ENCODE results near the gene OSBP2.
"Not testable (repeated sequence)": the region's sequence is repeated elsewhere in the genome, so short reads cannot be mapped to it uniquely, and the experiment has no call there.

OSBP2 gene

GRCh38 chr22:30721741-30722140, 27.1 kb downstream of the OSBP2 start:
- no peak for DNase-seq

DNA sequence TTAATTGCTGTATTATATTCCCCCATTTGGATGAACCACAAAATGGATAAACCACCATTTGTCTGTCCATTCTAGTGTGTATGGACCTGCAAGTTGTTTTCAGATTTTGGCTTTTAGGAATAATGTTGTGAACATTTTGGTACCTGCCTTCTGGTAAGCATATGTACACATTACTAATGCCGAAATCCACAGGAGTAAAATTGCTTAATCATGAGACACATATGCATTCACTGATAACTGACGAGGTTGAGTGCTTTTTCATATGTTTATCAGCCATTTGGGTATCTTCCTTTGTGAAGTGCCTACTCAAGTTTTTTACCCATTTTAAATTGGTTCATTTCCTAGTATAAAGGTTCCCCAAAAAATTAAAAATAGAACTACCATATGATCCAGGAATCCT, 34.2 kb downstream of the OSBP2 start:
- DNase-seq, result no peak

DNA sequence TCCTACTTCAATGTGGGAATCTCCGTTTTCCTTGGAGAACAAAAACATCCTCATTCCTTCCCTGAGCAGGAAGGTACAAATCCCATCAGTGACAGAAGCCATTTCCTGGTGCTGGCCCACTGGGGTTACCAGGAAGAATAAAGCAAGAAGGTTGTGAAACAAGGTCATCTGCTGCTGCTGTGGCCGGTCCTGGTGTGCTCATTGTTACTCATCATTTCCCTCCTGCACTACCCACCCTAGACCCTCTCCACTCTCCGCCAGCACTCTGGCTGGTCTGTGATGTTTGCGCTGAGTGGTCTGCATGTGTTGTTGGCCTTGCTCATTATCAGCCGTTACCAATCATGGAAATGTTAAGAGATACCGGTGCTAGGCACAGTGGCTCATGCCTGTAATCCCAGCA, 37.0 kb downstream of the OSBP2 start:
- DNase-seq, result no peak

GRCh38 chr22:30732426-30732825, 37.8 kb downstream of the OSBP2 start:
- DNase-seq, result no peak

- DNase-seq, result peak; percentile 73
Measured at GRCh38 chr22:30733181-30733631, 38.5 kb downstream of the OSBP2 start.

- not testable (repeated sequence) for DNase-seq
Measured at GRCh38 chr22:30740007-30740406, 45.3 kb downstream of the OSBP2 start.

DNA sequence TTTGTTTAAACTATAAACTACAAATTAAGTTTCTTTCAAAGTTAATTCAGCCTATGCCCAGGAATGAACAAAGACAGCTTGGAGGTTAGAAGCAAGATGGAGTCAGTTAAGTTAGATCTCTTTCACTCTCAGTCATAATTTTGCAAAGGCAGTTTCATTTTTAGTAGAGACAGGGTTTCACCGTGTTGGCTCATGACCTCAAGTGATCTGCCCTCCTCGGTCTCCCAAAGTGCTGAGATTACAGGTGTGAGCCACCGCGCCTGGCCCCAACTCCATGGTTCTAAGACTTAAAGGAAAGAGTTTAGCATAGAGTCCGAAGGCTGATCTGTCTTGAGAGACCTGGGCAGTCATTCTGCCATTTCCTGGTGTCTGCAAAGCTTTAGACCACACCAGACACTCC, 45.8 kb downstream of the OSBP2 start:
- not testable (repeated sequence) for DNase-seq

DNA sequence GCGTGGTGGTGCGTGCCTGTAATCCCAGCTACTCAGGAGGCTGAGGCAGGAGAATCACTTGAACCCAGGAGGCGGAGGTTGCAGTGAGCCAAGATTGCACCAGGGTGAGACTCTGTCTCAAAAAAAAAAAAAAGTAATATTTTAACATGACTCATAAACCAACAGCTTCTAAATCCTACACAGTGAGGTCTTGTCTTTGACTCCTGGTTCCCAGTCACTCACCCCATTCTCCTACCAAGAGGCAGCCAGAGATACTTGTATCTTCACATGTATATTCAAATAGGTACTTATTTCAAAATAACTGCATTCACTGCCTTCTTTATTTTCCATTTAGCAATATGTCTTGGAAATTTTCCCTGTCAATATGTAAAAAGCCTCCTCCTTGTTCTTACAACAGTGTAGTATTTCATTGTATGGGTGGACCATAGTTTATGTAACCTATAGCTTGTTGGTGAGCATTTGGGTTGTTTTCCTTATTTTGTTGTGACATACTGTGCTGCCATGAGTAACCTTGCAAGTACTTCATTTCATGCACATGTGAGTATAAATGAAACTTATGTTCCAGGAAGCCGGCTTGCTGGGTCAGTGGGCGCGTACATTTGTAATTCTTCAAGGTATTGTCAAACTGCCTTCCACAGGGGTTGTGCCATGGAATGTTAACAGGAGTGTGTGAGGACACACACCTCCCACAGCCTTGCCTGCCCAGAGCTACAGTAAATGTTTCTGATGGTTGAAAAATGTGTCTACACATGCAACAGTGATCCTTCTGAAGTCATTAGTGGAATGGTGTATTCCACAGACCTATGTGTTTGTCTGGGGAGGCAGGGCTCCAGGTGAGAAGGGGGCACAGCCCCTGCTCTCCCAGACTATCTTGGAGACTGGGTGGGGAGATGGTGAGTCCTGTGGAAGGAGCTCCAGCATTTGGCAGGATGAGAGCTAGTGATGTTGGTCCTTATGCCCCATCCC, 47.9 kb downstream of the OSBP2 start:
- no peak for DNase-seq

DNA sequence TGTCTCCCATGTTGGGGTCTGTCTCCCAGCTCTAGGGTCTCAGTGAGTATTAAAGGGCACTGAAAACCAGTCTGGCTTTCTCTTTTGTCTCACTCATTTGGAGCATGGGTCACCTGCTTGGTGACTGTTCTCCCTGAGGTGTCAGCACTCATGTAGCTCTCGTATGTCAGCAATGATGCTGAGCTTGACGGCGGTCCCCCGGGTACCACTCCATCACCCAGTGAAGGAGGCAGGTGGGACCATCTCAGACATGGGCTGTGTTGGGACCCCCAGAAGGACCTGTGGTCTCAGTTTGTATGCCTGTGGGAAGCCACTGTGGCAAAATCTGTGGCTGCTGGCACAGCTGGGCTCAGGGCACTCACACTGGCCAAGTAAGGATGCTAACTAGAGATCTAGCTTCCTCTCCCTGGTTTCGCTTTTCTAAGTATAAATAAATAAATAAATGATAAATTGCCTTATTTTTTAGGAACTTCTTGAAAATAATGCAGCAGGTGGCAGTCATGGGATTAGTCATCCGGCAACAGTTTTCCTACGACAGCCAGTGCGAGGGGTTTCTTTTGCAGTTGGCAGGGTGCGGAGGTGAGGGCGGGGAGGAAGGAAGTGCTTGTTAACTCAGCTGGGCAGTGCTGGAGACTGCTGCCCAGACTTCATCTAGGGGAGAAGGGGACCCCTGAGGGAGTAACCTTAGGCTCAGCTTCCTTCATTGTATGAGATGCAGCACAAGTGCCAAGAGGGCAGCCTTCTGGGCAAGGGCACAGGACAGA, 48.8 kb downstream of the OSBP2 start:
- no peak for DNase-seq

GRCh38 chr22:30744224-30744623, 49.5 kb downstream of the OSBP2 start:
- no peak for DNase-seq

GRCh38 chr22:30747493-30747892, 52.8 kb downstream of the OSBP2 start:
- DNase-seq, result no peak

GRCh38 chr22:30749272-30749671, 54.6 kb downstream of the OSBP2 start:
- DNase-seq, result no peak

DNA sequence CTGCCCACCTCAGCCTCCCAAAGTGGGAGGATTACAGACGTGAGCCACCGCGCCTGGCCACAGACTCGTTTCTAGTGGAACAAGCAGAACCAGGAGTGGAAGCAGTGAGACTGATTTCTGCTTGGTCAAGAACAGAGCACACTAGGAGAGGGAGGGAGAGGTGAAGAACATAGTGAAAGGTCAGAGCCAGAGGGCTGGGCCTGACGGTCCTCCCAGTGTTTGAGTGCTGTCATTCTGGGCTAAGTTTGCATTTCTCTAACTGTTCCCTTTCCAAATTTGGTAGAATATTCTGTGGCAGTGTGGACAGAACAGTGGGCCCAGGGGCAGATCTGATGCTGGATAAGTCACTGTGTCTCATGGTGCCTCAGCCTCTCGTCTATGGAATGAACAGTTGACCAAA, 55.2 kb downstream of the OSBP2 start:
- no peak for DNase-seq

GRCh38 chr22:30751529-30751928, 56.9 kb downstream of the OSBP2 start:
- no peak for DNase-seq

GRCh38 chr22:30752771-30753170, 58.1 kb downstream of the OSBP2 start:
- DNase-seq, result no peak

DNA sequence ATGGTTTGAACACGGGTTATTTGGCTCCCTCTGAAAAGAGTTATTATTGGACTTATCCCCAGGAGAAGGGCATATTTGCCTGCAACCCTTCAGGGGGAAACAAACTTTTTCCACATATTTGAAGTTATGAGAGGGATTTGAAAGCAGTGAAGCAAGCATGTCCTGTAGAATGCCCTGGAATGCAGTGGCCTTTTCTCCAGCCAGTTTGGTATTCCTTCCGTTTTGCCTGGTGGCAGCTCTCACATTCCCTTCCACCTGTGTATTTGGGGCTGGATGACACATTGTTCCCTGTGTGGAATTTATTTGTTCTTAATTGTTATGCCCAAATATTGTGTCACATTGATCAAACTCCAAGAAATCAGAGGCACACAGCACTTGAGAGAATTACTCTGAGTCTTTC, 59.0 kb downstream of the OSBP2 start:
- DNase-seq, result no peak

GRCh38 chr22:30754521-30754920, 59.8 kb downstream of the OSBP2 start:
- no peak for DNase-seq

DNA sequence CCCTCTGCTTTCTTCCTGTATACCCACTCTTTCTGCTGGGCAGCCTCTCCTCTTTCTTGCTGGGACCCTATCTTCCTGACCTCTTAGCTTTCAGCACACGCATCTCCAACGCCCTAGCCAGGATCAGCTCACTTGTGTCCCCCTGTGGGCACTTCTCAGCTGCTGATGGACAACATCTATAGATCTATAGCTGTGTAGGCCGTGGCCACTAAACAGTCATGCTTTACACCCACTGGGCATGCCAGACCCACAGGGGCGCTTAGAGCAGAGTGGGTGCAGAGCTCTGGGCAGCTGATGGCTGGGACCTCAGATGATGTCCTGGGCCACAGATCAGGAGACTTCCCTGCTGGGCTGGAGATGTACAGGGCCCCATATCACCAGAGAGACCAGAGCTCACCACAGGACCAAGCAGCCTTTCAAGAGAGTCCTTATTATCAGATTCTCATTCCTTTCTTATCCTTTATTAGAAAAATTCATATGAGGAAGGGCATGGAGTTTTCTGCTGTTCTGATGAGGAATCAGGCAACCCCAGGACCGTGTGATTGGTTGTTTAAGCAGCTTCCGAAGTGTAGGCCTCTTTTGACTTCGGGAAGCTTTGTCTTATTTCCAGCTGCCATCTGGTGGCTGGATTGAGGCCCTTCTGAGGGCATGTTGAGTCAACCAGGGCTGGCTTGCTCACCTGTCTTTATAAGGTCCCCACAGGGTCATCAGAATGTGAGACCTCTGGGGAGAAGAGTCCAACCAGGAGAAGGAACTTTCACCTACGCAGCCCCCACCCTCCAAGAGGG, 60.5 kb downstream of the OSBP2 start:
- peak; percentile 81 for DNase-seq

DNA sequence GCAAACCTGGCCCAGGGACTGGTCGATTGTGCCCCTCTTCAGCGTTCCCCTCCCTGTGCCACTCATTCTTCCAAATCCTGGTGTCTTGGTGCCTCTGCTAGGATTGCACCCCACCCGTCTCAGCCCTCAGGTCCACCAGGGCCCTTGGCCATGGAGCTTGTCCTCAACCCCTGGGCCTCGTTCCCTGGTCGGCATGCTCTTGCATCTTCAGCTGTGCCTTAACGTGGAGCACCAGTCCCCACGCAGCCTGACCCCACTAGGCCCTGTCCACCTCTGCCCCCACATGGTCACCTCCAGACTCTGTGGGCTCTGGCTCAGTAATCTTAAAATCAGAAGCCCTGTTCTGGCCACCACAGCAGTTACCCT, 61.1 kb downstream of the OSBP2 start:
- no peak for DNase-seq

GRCh38 chr22:30763815-30764673, 69.4 kb downstream of the OSBP2 start:
- peak; percentile 81 for DNase-seq

DNA sequence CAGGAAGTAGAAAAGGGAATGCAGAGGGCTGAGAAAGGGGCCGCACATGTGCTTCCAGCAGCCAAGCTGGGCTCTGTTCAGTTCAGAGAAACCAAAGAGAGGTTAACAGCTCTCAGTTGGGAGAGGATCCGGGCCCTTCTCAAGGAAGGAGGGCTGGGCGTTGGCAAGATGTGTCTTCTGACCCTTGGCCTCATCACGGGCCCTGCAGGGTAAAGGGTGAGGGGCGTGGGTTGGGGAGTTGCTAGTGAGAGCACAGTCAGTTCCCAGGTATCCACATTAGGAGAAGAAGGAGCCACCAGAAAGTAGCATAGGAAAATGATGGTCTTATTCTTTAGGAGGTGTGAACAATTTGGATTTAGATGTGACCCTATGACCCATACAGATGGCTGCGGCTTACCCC, 73.0 kb downstream of the OSBP2 start:
- DNase-seq, result no peak

DNA sequence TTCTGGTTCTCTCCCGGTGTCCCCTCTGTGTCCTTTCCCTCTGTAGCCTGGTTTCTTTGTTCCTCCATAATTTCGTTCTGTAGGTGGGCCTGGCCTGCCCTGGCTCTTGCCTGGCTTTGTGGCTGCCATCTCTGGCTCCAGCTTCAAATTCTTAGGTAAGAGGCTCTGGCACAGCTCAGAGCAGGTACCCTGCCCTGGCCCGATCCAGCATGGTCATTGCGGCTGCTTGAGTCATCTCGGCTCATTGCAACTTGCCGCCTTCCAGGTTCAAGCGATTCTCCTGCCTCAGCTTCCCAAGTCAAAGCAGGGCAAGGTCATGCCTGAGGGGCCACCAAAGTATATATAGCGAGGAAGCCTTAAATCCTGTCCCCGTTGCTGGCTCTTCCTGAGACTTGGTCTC, 76.0 kb downstream of the OSBP2 start:
- no peak for DNase-seq

Measured in fibroblast of upper back skin (primary cell).